Hematopoietic multipotent progenitor cell treated with erythropoietin and hydrocortisone succinate and interleukin-3 and kit ligand, for 8 days (in vitro differentiated cells): ENCODE results near the gene SORCS3.

Experiments used
- DNase-seq: peaks from one replicate; pipeline ENCODE4 v3.0.0-alpha.2; 2015

SORCS3 gene

DNA sequence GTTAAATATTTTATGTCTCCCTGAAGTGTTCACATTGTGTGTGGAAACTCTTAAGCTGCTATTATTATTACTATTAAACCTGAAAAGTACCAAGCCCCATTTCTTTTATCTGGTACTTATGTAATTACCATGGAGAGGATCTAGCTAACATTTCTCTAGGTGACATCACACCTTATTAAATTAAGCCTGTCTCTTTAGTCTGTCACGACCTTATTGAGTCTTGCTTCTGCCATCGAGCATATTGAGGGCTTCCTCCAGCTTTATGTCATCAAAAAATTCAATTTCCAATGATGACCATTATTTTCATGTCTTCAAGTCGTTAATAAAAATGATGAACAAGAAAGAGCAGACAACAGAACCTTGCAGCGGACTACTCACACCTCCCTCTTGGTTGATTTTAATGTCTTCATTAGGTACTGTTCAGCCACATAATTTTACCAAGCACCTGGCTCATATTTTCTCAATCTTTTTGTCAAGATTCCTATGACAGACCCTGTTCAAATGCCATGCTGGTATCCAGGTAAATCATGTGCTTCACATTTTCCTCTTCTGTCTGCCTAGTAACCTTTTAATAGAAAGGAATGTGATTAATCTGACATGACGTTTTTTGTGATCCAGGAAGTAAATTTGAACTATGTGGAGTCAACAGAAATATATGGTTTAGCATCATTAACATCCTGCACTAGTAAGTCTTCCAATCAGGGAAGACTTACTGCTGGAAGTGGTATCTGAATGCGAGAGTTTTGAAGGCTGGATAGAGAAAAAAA is 556.7 kb downstream of the SORCS3 start:
- DNase-seq, result no peak

DNA sequence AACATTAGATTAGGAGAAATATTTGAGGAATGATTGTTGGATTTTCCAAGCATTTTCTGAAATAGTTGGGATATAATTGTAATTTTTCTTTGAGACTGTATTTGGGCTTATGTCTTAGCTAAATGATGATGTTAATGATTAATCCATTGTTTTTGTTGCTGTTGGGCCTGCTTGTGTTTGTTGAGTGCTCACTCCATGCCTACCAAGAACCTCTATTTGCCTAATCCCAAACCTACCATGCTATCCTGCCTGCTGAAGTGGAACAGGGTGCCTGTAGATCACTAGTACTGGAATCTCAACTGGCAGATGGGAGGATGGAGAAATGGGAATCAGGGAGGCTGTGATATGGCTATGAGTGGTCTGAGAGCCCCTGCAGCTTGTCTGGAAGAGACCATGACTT is 565.5 kb downstream of the SORCS3 start:
- DNase-seq, result no peak

DNA sequence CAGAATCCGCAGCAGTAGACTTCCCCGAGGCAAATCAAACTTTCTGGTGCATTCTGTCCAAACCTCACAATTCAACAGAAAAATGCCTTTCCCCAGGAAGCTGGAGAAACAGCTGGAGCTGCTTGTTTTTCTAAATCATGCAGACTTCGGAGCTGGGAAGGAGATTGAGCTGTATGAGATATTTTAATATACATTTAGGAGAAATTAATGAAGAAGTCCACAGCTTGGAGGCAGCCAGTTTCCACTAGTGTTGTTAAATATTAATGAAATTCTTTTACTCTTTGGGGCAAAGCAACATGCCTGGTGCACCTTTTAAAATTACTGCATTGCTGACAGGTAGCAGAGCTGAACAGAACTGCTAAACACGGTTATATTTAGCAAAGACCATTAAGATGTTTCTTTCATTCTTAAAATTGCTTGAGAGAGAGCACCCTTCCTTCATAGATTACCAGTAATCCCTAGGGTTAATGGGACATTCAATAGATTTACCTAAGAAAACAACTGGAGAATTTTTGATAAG is 566.4 kb downstream of the SORCS3 start:
- DNase-seq, result no peak

DNA sequence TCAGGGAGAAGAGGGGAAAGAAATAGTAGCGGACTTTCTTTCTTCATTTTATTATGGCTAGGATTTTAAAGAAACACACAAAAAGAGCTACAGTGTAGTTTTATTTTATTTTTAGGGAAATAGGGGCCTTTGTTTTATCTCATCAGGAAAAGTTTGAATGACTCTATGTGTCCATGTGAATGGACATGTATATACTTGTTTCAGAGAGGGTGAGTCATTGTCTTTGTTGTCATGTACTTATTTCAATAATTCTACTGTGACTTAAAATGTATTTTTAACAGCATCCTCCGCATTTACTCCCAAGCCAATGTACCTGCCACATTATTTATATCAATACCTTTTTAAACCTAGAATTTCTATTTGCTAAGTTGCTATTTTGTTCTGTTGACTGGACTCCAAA is 569.5 kb downstream of the SORCS3 start:
- no peak for DNase-seq

DNA sequence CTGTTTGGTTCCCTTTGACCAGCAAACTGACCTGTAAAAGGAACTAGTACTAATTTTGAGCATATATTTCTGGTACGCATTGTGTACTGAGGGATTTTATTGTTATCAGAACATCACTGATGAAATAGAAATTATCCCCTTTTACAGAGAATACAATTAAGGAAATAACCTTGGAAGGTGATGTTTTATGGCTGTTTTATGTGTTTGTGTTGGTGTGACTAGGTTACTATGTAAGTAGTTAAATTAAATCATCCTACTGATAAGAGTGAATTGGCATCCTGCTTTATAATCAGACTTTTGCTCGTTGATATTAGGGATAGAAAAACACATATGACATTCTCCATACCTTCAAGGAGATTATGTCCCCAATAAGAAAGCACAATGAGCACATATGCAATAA is 596.6 kb downstream of the SORCS3 start:
- DNase-seq, result no peak

DNA sequence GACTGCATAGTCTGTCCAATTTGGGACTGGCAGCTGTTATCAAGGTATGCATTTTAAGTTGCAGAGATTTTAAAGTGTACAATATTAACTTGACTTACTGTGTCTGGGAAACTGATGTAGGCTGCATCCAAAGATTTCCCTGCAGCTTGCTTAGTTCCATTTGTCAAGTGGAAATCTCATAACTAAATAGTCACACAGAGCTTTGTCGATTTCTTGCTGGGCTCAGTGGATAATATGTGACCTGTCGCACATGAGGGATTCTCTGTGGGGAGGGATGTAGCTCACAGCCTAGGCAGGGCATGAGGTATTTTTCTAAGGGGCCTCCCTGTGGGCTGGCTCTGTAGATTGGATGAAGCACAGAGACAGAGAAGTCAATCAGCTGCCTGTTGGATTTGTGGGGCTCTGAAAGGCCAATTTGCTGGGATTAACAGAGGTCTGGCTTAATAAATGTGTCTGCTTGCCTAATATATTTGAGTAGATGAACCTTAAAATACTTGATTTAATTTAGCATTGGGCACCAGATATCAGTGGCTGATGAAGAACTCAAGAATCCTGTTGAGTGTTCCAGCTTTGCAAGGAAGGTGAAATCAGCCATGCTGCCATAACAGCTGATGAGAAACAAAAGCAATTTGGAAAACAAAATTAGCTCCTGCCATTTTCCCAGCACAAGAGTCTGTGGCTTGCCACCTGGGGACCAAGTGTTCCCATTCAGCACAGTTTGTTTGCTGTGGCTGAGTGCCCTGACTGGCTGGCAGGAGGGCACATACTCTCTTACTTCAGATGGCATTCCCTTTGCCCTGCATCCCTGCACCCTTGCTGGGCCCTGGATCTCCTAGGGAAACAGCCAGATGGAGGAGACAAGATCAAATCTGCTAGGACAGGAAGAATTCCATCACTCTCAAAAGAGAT is 598.5 kb downstream of the SORCS3 start:
- DNase-seq, result no peak

DNA sequence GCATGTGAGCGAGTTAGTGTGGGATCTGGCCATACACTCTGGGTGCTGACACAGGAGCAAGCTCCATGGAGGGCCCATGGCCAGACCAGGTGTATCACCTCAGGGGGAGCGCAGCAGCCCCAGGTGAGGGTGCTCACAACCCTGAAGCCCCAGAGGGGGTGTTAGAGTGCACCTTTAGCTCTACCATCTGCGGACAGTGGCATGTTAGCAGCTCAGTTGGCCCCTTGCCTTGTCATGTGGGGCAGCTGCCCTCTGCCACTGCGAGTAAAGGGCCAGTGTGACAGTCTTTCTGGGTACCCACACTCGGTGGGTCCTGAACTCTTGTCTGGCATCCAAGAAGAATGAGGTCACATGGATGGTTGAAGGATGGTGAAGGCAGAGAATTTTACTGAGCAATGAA is 600.2 kb downstream of the SORCS3 start:
- DNase-seq, result no peak

DNA sequence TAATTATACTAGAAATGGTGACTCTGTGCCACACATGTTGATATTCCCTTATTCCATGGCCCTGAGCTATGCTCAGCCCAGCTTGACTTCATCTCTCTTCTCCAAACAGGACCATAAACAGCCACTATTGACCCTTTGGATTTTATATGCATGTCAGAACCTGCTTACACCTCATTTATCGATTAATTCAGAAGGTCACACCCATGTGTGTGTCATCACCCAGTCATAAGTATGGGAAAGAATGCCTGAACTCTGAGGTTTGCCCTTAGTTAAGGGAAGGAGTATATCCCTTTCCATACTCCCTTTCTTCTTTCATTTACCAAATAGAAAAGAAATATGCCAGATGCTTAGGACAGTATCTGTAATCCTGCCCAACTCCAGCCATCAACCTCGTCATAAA is 602.3 kb downstream of the SORCS3 start:
- no peak for DNase-seq

DNA sequence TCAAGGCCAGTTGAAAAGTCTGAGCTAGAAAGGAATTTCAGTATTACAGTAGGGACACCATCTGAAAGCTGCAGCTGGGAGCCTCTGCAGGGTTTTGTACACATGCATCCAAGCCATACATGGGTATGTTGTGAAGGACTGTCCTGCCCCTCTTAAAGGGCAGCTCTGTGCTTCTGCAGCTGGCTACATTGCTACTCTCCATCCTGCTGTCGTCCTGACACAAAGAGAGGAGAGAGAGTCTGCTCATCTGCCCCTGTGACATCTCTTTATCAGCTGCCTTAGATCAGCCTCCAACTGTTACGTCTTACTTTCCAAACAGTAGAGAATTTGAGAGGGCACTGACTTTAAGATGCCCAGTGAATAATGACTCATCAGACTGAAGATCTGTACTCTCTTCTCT is 602.7 kb downstream of the SORCS3 start:
- DNase-seq, result no peak

DNA sequence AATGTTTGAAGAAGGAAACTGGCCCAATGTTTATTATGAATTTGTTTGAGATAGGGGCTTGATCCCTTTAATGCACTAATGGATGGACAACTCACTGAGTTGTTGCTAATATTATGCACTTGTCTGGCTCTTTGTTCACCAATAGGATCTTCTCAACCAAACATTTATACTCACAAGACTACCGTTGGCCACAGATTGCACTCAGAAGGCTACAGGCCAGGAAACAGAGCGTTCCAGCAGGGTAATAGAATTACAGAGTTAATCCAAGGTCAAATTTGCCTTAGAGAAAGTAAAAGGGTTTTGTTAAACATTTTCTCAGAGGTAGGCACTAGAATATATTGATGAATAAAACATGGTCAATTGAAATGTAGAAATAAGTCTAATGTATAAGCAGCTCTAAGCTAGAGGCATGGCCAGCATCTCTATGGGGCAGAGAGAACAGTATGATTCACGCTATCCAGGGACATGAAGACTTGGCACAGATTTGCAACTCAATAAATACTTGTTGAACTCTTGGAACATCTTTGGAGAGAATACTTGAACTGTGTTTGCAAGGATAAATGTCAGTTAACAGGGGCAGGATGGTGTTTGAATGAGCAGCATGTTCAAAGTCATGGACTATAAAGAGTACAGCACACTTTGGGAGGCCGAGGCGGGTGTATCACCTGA is 606.9 kb downstream of the SORCS3 start:
- no peak for DNase-seq

DNA sequence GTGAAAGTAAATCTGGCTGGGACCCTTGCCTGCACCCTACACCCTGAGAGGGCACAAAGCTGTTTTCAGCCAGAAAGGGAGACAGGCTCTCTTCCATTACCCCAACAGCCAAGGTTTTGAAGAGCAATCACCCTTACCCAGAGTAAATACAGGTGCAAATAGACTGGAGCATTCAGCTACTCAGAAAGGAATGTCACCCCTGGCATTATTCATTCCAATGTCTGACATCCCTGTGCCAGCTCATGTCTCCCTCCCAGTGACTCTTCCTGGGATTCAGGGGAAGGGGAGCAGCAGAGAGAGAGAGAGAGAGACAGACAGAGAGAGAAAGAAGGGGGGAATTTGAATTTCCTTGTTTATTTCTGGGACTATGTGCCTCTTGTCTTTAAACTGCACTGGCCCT is 611.8 kb downstream of the SORCS3 start:
- DNase-seq, result no peak

DNA sequence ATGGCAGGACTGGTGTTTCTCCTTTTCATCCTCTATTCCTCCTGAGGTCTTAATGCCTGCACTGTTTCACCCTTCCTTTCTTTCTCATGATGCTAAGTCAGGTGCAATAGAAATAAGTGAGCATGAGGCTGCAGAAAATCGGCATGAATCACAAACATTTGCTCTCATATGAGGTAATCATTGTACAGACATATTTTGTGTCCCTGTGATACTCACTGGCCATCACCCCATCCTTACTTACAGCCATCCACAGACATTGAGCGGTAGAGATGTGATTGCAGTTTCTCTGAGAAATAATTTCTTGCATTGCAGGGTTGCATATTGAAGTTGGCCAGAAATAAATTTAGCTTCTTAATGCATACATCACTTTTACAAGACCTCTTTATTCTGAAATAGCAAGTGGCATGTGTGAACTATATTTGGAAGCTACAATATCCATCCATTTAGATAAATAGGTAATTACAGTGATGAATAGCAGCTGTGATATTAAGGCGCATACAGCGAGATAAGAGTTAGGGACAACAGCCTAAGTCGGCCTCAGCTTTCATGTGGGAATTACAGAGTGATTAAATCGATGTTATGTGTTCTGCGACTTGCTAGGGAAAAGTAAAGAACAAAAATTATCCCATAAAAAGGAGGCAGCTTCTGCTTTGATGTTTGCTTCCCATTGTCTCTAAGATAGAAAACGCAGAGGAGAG is 612.6 kb downstream of the SORCS3 start:
- DNase-seq, result no peak

DNA sequence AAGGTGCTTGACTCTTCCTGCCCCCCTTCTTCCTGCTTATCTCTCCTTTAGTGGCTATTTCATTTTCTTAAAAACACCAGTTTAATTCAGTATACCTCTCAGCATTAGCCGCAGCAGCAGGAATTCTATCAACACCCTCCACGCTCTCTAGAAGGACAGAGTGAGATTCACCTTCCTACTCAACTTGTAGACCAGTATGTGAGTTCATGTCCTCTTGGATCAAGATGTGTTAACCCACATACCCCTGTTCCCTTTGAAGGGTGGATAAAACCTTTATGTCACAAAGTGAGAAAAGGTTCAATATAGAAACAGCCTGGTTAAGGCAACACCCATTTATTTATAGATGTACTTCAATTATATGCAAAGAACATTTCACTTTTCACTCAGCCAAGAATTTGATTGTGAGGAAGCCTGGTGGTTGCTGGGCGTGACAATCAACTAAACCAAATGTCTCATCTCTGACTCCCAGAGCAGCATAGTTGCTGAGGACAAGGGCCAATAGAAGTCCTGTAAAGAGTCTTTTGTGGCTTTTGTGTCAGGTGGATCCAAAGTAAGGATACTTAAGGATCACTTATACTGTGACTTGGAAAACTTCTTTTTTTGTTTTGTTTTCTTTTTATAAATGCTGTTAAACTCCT is 617.1 kb downstream of the SORCS3 start:
- DNase-seq, result no peak

DNA sequence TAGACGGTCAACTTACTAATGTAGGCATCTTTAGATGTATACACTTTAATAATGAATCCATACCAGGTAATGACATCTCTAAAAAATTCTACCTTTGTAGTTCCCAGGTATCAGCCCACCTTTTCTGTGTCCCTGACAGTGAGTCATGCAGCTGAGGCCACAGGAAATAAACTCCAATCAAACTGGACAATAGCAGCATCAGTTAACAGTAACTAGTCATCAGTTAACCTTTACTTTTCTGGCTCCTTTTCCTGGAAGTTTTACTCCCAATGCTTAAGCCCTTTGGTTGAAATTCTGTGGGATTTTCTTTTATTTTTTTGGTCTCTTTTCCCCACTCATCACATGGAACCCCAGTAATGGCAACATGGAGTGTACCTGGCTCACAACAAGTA is 617.6 kb downstream of the SORCS3 start:
- DNase-seq, result no peak

DNA sequence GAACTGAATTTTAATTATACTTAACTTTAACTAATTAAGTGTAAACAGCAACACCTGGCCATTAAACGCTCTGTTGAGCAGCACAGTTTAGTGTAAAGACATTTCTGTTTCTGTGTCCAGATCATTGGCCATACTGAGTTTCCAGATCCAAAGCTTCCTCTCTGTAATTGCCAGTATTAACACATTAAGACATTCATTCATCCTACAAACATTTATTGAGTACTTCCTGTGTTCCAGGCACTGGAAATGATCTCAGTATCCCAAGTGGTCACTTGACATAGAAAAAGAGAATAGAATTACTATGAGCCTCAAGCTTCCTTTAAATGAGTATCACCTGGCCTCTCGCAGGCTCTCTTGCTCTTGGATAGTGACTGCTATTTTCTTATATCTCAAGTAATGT is 618.1 kb downstream of the SORCS3 start:
- DNase-seq, result no peak

DNA sequence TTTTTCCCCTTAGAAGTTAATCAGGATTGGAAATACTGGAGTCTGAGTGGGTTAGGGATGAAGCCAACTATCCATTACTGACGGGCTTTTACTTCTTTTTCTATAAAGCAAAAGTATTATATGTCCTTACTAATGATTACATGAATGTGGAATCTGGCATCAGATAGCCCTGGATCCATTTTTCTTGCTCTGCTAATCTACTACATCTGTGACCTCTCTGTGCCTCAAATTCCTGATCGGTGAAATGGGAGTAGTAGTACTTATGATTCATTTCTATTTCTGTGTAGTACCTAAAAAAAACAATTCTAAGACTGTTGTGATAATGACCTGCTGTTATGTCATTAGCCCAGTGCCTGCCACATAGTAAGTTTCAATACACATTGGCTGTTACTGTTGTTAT is 621.6 kb downstream of the SORCS3 start:
- DNase-seq, result no peak

DNA sequence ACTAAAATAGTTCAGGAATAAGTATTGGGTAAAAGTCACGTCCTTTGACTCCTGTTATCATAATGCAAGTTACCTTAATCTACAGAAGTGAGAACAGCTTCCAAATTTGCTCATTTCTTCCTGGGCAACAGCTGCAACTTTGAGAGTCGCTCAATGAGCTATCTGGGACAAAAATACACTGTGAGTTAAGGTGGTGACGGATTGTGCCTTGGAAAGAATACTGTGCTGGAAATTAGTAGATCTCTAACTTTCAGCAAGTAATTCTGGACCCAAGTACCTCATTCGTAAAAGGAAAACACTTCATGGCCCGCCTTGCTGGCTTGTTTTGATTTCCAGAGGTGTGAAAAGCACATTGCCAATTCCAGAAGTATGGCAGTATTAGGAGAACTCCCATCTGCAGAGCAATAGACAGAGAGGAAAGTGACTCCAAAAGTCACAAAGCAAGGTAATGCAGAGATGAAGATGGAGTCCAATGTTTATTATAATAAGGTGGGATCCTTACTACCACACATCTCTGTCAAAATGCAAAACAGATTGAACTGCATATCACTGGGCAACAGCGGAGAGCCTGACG is 626.0 kb downstream of the SORCS3 start:
- DNase-seq, result no peak

DNA sequence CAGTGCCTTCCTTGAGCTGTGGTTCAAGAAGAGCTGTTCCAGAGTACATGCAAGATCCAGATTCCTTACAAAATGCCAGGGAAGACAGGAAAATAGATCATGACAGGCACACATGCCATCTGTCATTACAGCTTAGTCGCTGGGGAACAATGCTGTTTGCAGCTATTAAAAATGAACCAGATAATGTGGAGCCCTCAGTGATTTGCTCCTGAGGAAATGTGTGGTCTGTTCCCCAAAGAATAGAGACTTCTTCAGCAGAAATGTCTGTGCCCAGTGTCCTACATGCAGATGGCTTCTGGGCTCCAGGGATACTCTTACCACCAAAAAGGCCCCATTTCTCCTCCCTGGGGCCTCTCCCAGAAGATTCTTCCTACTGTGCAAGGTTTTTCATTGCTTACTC is 627.9 kb downstream of the SORCS3 start:
- DNase-seq, result no peak

DNA sequence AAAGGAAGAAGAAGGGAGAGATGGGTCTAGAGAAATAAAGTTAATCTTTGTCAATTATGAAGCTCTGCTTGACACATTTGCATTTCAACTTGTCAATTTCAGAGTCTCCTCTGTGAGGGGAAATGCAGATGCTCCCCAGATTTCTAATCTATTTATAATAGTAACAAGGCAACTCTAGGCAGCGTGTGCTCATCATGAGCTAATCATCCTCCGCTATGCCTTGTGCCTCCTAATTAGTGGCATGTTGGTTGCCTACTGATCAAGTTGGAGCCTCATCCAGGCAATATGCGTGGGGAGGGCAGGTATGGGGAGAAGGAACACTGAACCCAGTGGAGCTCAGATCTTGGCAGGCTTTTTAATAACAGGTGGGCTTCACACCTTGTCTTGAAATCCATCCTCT is 628.6 kb downstream of the SORCS3 start:
- no peak for DNase-seq

DNA sequence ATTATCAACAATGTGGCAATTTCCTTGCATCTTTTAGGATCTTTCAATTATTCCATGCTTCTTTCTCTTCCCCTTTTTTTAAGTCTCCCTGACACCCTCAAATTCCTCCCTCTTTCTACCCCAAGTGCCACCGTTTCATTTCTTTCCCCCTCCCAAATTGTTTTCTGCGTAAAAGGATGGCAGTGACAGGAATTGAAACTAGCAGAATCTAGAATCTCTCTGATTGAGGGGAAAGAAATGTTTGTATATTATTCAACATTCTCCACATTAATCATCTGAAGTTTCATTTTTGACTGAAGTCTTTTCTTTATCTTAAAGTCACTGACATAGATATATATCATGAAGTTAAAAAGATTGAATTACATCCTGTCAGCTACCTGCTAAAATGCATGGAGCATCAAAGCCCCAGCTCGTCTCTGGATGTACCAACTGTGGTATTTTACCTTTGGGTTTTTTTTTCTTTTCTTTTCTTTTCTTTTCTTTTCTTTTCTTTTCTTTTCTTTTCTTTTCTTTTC is 633.5 kb downstream of the SORCS3 start:
- no peak for DNase-seq

DNA sequence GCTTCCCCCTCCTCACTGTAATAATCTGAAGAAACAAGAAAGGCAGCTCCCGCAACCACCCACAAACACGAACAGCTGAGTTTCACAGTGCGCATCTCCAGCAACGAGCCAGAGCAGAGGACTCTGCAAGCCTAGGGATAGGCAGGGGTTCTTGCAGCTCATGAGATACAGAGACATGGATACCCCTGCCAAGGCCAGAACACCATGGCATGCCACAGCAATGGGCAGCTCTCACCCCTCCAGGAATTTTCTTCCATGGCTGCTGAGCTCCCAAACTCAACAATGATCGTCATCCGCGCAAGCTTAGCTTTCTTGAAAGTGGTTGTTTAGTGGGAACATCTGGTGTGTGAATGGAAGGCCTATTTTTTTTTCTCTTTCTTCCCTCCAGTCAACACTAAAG is 637.3 kb downstream of the SORCS3 start:
- DNase-seq, result no peak

DNA sequence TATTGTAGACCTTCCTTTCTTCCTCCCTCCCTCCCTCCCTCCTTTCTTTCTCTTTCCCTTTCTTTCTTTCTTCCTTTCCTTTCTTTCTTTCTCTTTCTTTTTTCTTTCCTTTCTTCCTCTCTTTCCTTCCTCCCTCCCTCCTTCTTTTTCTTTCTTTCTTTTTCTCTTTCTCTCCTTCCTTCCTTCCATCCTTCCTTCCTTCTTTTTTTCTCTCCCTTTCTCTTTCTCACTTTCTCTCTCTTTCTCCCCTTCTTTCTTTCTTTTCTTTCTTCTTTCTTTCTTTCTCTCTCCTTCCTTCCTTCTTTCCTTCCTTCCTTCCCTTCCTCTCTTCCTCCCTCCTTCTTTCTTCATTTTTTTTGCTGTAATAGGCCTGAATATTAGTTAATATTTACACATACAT is 638.0 kb downstream of the SORCS3 start:
- DNase-seq, result no peak
